ENCODE measurements around the gene ZSCAN10. TPM values are rescaled to one million over a fixed set of nuclear protein-coding genes. Genes with fewer than 3 reads are reported as not detected.

Gene ZSCAN10
- total RNA-seq, 1 experiment from 2014 or later: not detected

- DNase-seq (peak; percentile 13), ATAC-seq (no peak)
- TF ChIP-seq CTCF (conservative IDR thresholded peaks at IDR 0.05; ENCODE audit: low read depth, low read length) (peak; percentile 63), EZH2 (IDR thresholded peaks at IDR 0.05; ENCODE audit: low read length, unreplicated experiment) (no peak)
- no peaks in the 10 kb centered on the region for H3F3A ChIP-seq (ENCODE audit: low read length, unreplicated experiment)
- intact Hi-C loops (cut with micrococcal nuclease): no loop called here
- H3K9ac ChIP-seq (ENCODE audit: low read length): no peak overlapping the region
- no peak overlapping the region for H3K4me3 ChIP-seq (ENCODE audit: low read length)
- H3K4me1 ChIP-seq (ENCODE audit: insufficient read depth, low read length): 0 out of 2 replicates have a peak, but pooled peaks cover 4% of the 10 kb centered on the region
- H3K27ac ChIP-seq (ENCODE audit: low read length): no peak overlapping the region
- no peaks in the 10 kb centered on the region for H3K36me3 ChIP-seq (ENCODE audit: low read depth, low read length)
- H2AFZ ChIP-seq (ENCODE audit: low read length): no peak overlapping the region
- ChIA-PET POLR2A (ENCODE audit: unreplicated experiment) (no interaction called here), CTCF (interaction anchor here (0.6 kb wide), 1 partner anchor 9 kb away, joined by 3 read pairs; no protein-coding TSS in a partner anchor)
- no TSS peak for BruUV-seq (replicated peaks)
- no peaks in the 10 kb centered on the region for H3K27me3 ChIP-seq (ENCODE audit: low read length)
- no peaks in the 10 kb centered on the region for H3K79me2 ChIP-seq (ENCODE audit: low read length)
- H3K9me3 ChIP-seq (ENCODE audit: low read length): no peaks in the 10 kb centered on the region
- no peak overlapping the region for H3K4me2 ChIP-seq (ENCODE audit: low read length)
- H4K20me1 ChIP-seq (ENCODE audit: low read length): no peaks in the 10 kb centered on the region
- no peaks in the 10 kb centered on the region for H3K9me2 ChIP-seq (replicated peaks; ENCODE audit: low read length)
Measured at GRCh38 chr16:3101018-3101840, 2.1 kb upstream of the ZSCAN10 start.

GRCh38 chr16:3099732-3100499, 822 bp upstream of the ZSCAN10 start:
- BruUV-seq (replicated peaks): no TSS peak
- H3F3A ChIP-seq (ENCODE audit: low read length, unreplicated experiment): no peaks in the 10 kb centered on the region
- peak overlapping the region; percentile 46; the same call in 1 of the 2 replicates for H3K4me2 ChIP-seq (ENCODE audit: low read length)
- no peak for TF ChIP-seq EZH2 (IDR thresholded peaks at IDR 0.05; ENCODE audit: low read length, unreplicated experiment)
- TF ChIP-seq EZH2phosphoT487 (IDR thresholded peaks at IDR 0.05; ENCODE audit: borderline replicate concordance, low read length): no peak
- no peak for TF ChIP-seq CTCF (conservative IDR thresholded peaks at IDR 0.05; ENCODE audit: low read depth, low read length)
- H3K9ac ChIP-seq (ENCODE audit: low read length): no peak overlapping the region
- H3K4me3 ChIP-seq (ENCODE audit: low read length): no peak overlapping the region; the same call in 1 of the 2 replicates
- DNase-seq (peak; percentile 82), ATAC-seq (peak; percentile 83)
- no peaks in the 10 kb centered on the region for H3K27me3 ChIP-seq (ENCODE audit: low read length)
- peak overlapping the region; percentile 69; the same call in 1 of the 2 replicates for H2AFZ ChIP-seq (ENCODE audit: low read length)
- ChIA-PET CTCF (no interaction called here), POLR2A (ENCODE audit: unreplicated experiment) (no interaction called here)
- H3K79me2 ChIP-seq (ENCODE audit: low read length): no peaks in the 10 kb centered on the region
- H3K9me3 ChIP-seq (ENCODE audit: low read length): no peaks in the 10 kb centered on the region
- H3K27ac ChIP-seq (ENCODE audit: low read length): no peak overlapping the region
- H4K20me1 ChIP-seq (ENCODE audit: low read length): no peaks in the 10 kb centered on the region
- H3K36me3 ChIP-seq (ENCODE audit: low read depth, low read length): no peaks in the 10 kb centered on the region
- H3K4me1 ChIP-seq (ENCODE audit: insufficient read depth, low read length): 0 out of 2 replicates have a peak, but pooled peaks cover 4% of the 10 kb centered on the region
- no peaks in the 10 kb centered on the region for H3K9me2 ChIP-seq (replicated peaks; ENCODE audit: low read length)
- intact Hi-C loops (cut with micrococcal nuclease): no loop called here

Measured in PC-3 (cell line).